ENCODE data around the gene ARFGAP1. TPM values are rescaled to one million over a fixed set of nuclear protein-coding genes. Genes with fewer than 3 reads are reported as not detected.
A peak's percentile ranks its signal among the peaks of the same experiment; 100 is the strongest.

Gene ARFGAP1
- total and polyA plus RNA-seq, 2 of the 4 experiments (the other 2 are of a cell fraction) = 59.1 to 194 TPM

- H3K14ac ChIP-seq (replicated peaks; ENCODE audit: low read depth, low read length) = no peak overlapping the region
- H3K9me3 ChIP-seq (ENCODE audit: control insufficient read depth, insufficient read depth, low read length) = no peaks in the 10 kb centered on the region
- no peak overlapping the region for H2AFZ ChIP-seq (replicated peaks; ENCODE audit: low read length, poor library complexity)
- H2AK5ac ChIP-seq (ENCODE audit: low read depth, low read length) = peak overlapping the region; percentile 75; the same call in 1 of the 2 replicates
- TF ChIP-seq RCOR1 (IDR thresholded peaks at IDR 0.05; ENCODE audit: insufficient replicate concordance, low read length) (no peak), POLR2A (IDR thresholded peaks at IDR 0.05; ENCODE audit: low read depth, low read length) (no peak), BHLHE40 (IDR thresholded peaks at IDR 0.05; ENCODE audit: low read depth, low read length) (no peak), RAD21 (IDR thresholded peaks at IDR 0.05; ENCODE audit: low read length) (no peak), USF2 (IDR thresholded peaks at IDR 0.05; ENCODE audit: low read depth, low read length) (no peak), MXI1 (IDR thresholded peaks at IDR 0.05; ENCODE audit: borderline replicate concordance, low read depth, low read length) (no peak)
- no peak overlapping the region for H3K4me3 ChIP-seq (ENCODE audit: insufficient read depth, low read depth, low read length)
- in situ Hi-C loops (cut with MboI; ENCODE audit: low sequenced_read_pairs) (loop anchor here (5.0 kb wide), 1 partner anchor 38 kb away; the partner anchor contains the start of gene ARFGAP1), intact Hi-C loops (cut with micrococcal nuclease) (loop anchor here (5.0 kb wide), 1 partner anchor 38 kb away; the partner anchor contains the start of gene ARFGAP1), dilution Hi-C loops (cut with HindIII; ENCODE audit: low sequenced_read_pairs, unreplicated experiment) (no loop called here)
- H2BK5ac ChIP-seq (ENCODE audit: low read depth, low read length, poor library complexity, severe bottlenecking) = no peak overlapping the region
- no peaks in the 10 kb centered on the region for H3K36me3 ChIP-seq (ENCODE audit: control insufficient read depth, insufficient read depth, low read length)
- peaks cover 22% of the 10 kb centered on the region for H3K4me1 ChIP-seq (ENCODE audit: control insufficient read depth, insufficient read depth, low read length)
- H2BK120ac ChIP-seq (ENCODE audit: low read depth, low read length) = no peak overlapping the region
- peaks cover 3% of the 10 kb centered on the region; the same call in 1 of the 2 replicates for H4K20me1 ChIP-seq (ENCODE audit: insufficient read depth, low read length)
- POLR2A ChIA-PET (ENCODE audit: unreplicated experiment) = no interaction called here
- no peak overlapping the region for H4K5ac ChIP-seq (ENCODE audit: low read depth, low read length)
- WGBS, 2 experiments (ENCODE audit: extremely low coverage in 2 of 2, insufficient read length in 1 of 2) = 97% methylated on average over 5 of the region's 17 CpGs; no CpG with 5 or more reads in 1 of the 2 experiments
- BruUV-seq (replicated peaks) = no TSS peak
- H2AK9ac ChIP-seq (replicated peaks; ENCODE audit: low read depth, low read length, poor library complexity) = no peak overlapping the region
- CTCF ChIA-PET = interaction anchor here (0.7 kb wide), 1 partner anchor 10 kb away, joined by 3 read pairs; no protein-coding TSS in a partner anchor
- no peak overlapping the region for H3K27ac ChIP-seq (ENCODE audit: insufficient read depth, low read length)
- H3K27me3 ChIP-seq (ENCODE audit: control insufficient read depth, insufficient read depth, low read length) = no peaks in the 10 kb centered on the region; the same call in 1 of the 2 replicates
- H3K56ac ChIP-seq (ENCODE audit: extremely low read depth, insufficient read depth, low read length) = no peak overlapping the region
- DNase-seq (no peak), ATAC-seq (ENCODE audit: low read depth) (no peak)
- no peaks in the 10 kb centered on the region for H3K79me1 ChIP-seq (ENCODE audit: low read depth in 1 of 2, low read length in 2 of 2)
- H3K23ac ChIP-seq (ENCODE audit: low read depth, low read length) = no peak overlapping the region
- no peak overlapping the region for H3K18ac ChIP-seq (ENCODE audit: low read depth, low read length)
- no peak overlapping the region for H3K9ac ChIP-seq (ENCODE audit: low read depth, low read length)
- H3K4ac ChIP-seq (ENCODE audit: low read depth, low read length) = no peak overlapping the region
- H3K4me2 ChIP-seq (ENCODE audit: low read depth, low read length) = no peak overlapping the region
- H4K91ac ChIP-seq (ENCODE audit: insufficient read depth, low read depth, low read length) = 0 out of 2 replicates have a peak overlapping the region, but pooled peaks have one; percentile 56
- H2BK20ac ChIP-seq (ENCODE audit: low read depth, low read length) = no peak overlapping the region
- H3K9me1 ChIP-seq (ENCODE audit: insufficient read depth, low read length) = peaks cover 10% of the 10 kb centered on the region; the same call in 1 of the 2 replicates
- H2BK15ac ChIP-seq (ENCODE audit: low read depth, low read length) = no peak overlapping the region
- H4K8ac ChIP-seq (ENCODE audit: low read depth in 2 of 2, low read length in 2 of 2) = no peak overlapping the region
Observed at GRCh38 chr20:63233924-63234323, 38.7 kb upstream of the ARFGAP1 start.
